Peyer's patch (tissue), 4 donors: ENCODE data around the gene CDK1. TPM values are rescaled to one million over a fixed set of nuclear protein-coding genes. Genes with fewer than 3 reads are reported as not detected.

Source experiments
- DNase-seq, 3 donors: peaks; one replicate each; pipeline ENCODE4 v3.0.0-alpha.2; 2017 to 2019
- H3K27ac ChIP-seq, 4 donors: fragments of 200-600 bp; sonication (generic); one replicate each; pipeline ENCODE4 v1.5.1; 2016 to 2019
- H3K27me3 ChIP-seq, 2 donors: fragments of 200-600 bp; sonication (generic); one replicate each; pipeline ENCODE4 v1.5.1; 2019
- H3K36me3 ChIP-seq, 3 donors: fragments of 200-600 bp; sonication (generic); one replicate each; pipeline ENCODE4 v1.5.1; 2016 to 2019
- H3K4me1 ChIP-seq, 4 donors: fragments of 200-600 bp; sonication (generic); one replicate each; pipeline ENCODE4 v1.5.1; 2016 to 2019
- H3K4me3 ChIP-seq, 4 donors: fragments of 200-600 bp; sonication (generic); 1 replicate in 3 of 4; 2 replicates in 1 of 4; pipeline ENCODE4 v1.5.1; 2016 to 2019; ENCODE audit warnings: mild to moderate bottlenecking in 1 of 4
- H3K9me3 ChIP-seq, 4 donors: fragments of 200-600 bp; sonication (generic); one replicate each; pipeline ENCODE4 v1.5.1; 2016 to 2019; ENCODE audit warnings: mild to moderate bottlenecking in 1 of 4
- CTCF ChIP-seq, 6 experiments: fragments of 450-650 bp in 4 of 6; fragments of 200-600 bp in 2 of 6; sonication (generic) in 1 of 6; IDR thresholded peaks; one replicate each; pipeline ENCODE4 v1.5.1; 2017 to 2019; ENCODE audit warnings: antibody characterized with exemption in 6 of 6, mild to moderate bottlenecking in 3 of 6, moderate library complexity in 1 of 6
- POLR2A ChIP-seq, 2 donors: fragments of 450-650 bp; IDR thresholded peaks; one replicate each; pipeline ENCODE4 v1.5.1; 2017; ENCODE audit warnings: antibody characterized with exemption in 2 of 2, mild to moderate bottlenecking in 2 of 2, moderate library complexity in 2 of 2
- total RNA-seq, 4 donors: library from RNA; depleted of rRNA; stranded (reverse); fragments of >200 nt; gene quantifications; one replicate each; pipeline ENCODE4 v1.1.0, GENCODE V29; 2016

CDK1 gene
- total RNA-seq, 4 donors from 2014 or later, result 3.2 to 19.8 (median 8.4) TPM

GRCh38 chr10:60794953-60795352 is 16.7 kb downstream of the CDK1 start:
- Histone ChIP-seq H3K27me3 (no peaks in the 10 kb centered on the region), H3K9me3 (no peaks in the 10 kb centered on the region), H3K4me3 (no peak overlapping the region), H3K4me1 (no peaks in the 10 kb centered on the region), H3K27ac (no peak overlapping the region), H3K36me3 (no peaks in the 10 kb centered on the region)
- no peak for TF ChIP-seq POLR2A (IDR thresholded peaks at IDR 0.05)
- no peak for TF ChIP-seq CTCF (IDR thresholded peaks at IDR 0.05)
- DNase-seq, result no peak

- H3K36me3 ChIP-seq, result no peaks in the 10 kb centered on the region
- DNase-seq, result no peak
- no peaks in the 10 kb centered on the region for H3K27me3 ChIP-seq
- H3K4me3 ChIP-seq, result no peak overlapping the region
- no peaks in the 10 kb centered on the region for H3K9me3 ChIP-seq
- TF ChIP-seq POLR2A (IDR thresholded peaks at IDR 0.05), result no peak
- no peak for TF ChIP-seq CTCF (IDR thresholded peaks at IDR 0.05)
- H3K4me1 ChIP-seq, result no peaks in the 10 kb centered on the region
- no peak overlapping the region for H3K27ac ChIP-seq
Observed at GRCh38 chr10:60795465-60796202, 17.4 kb downstream of the CDK1 start.

- Histone ChIP-seq H3K27ac (no peak overlapping the region), H3K9me3 (no peaks in the 10 kb centered on the region), H3K27me3 (no peaks in the 10 kb centered on the region), H3K4me3 (no peak overlapping the region), H3K36me3 (no peaks in the 10 kb centered on the region), H3K4me1 (no peaks in the 10 kb centered on the region)
- DNase-seq, result no peak
- TF ChIP-seq POLR2A (IDR thresholded peaks at IDR 0.05), result no peak
Observed at GRCh38 chr10:60796481-60796880, 18.2 kb downstream of the CDK1 start.

GRCh38 chr10:60797200-60797599 is 18.9 kb downstream of the CDK1 start:
- no peaks in the 10 kb centered on the region for H3K4me1 ChIP-seq
- H3K4me3 ChIP-seq, result no peak overlapping the region
- H3K27me3 ChIP-seq, result no peaks in the 10 kb centered on the region
- H3K36me3 ChIP-seq, result no peaks in the 10 kb centered on the region
- no peak overlapping the region for H3K27ac ChIP-seq
- H3K9me3 ChIP-seq, result no peaks in the 10 kb centered on the region
- TF ChIP-seq POLR2A (IDR thresholded peaks at IDR 0.05), result no peak
- no peak for TF ChIP-seq CTCF (IDR thresholded peaks at IDR 0.05)
- DNase-seq, result no peak

GRCh38 chr10:60798031-60798430 is 19.8 kb downstream of the CDK1 start:
- H3K36me3 ChIP-seq, result no peaks in the 10 kb centered on the region
- no peaks in the 10 kb centered on the region for H3K27me3 ChIP-seq
- TF ChIP-seq POLR2A (IDR thresholded peaks at IDR 0.05) (no peak), CTCF (IDR thresholded peaks at IDR 0.05) (no peak)
- no peaks in the 10 kb centered on the region for H3K9me3 ChIP-seq
- no peak overlapping the region for H3K4me3 ChIP-seq
- H3K27ac ChIP-seq, result no peak overlapping the region
- no peak for DNase-seq
- no peaks in the 10 kb centered on the region for H3K4me1 ChIP-seq

- no peaks in the 10 kb centered on the region for H3K36me3 ChIP-seq
- H3K27me3 ChIP-seq, result no peaks in the 10 kb centered on the region
- no peak overlapping the region for H3K4me3 ChIP-seq
- H3K9me3 ChIP-seq, result no peaks in the 10 kb centered on the region
- DNase-seq, result no peak
- TF ChIP-seq POLR2A (IDR thresholded peaks at IDR 0.05) (no peak), CTCF (IDR thresholded peaks at IDR 0.05) (no peak)
- no peaks in the 10 kb centered on the region for H3K4me1 ChIP-seq
- no peak overlapping the region for H3K27ac ChIP-seq
Observed at GRCh38 chr10:60798870-60799269, 20.6 kb downstream of the CDK1 start.
